ENCODE measurements around the gene IRAK1BP1.

- peak in 1 of 3 experiments; percentile 6 for TF ChIP-seq CTCF (IDR thresholded peaks at IDR 0.05)
- no peak for TF ChIP-seq EP300 (IDR thresholded peaks at IDR 0.05)
- no peak for TF ChIP-seq POLR2A (IDR thresholded peaks at IDR 0.05; ENCODE audit: low read depth)
- no peak for TF ChIP-seq POLR2AphosphoS5 (IDR thresholded peaks at IDR 0.05)
Measured at GRCh38 chr6:78835817-78836216, 31.5 kb upstream of the IRAK1BP1 start.
